Measurements from ENCODE around the gene SAMD5.
A peak's percentile ranks its signal among the peaks of the same experiment; 100 is the strongest.

The SAMD5 gene

GRCh38 chr6:147567141-147567805, 58.8 kb downstream of the SAMD5 start:
- no peak for DNase-seq (ENCODE audit: low spot score)

GRCh38 chr6:147569788-147570187, 61.3 kb downstream of the SAMD5 start:
- no peak for DNase-seq (ENCODE audit: low spot score)

- no peak for DNase-seq (ENCODE audit: low spot score)
Measured at GRCh38 chr6:147570681-147571080, 62.2 kb downstream of the SAMD5 start.

- DNase-seq (ENCODE audit: low spot score): no peak
Measured at GRCh38 chr6:147577488-147577887, 69.0 kb downstream of the SAMD5 start.

- DNase-seq (ENCODE audit: low spot score): no peak
Measured at GRCh38 chr6:147578159-147578558, 69.7 kb downstream of the SAMD5 start.

- DNase-seq (ENCODE audit: low spot score): no peak
Measured at GRCh38 chr6:147578883-147579282, 70.4 kb downstream of the SAMD5 start.

- DNase-seq (ENCODE audit: low spot score): no peak
Measured at GRCh38 chr6:147579667-147580066, 71.2 kb downstream of the SAMD5 start.

GRCh38 chr6:147582991-147583390, 74.5 kb downstream of the SAMD5 start:
- no peak for DNase-seq (ENCODE audit: low spot score)

- DNase-seq (ENCODE audit: low spot score): no peak
Measured at GRCh38 chr6:147585256-147585655, 76.8 kb downstream of the SAMD5 start.

- peak; percentile 47 for DNase-seq (ENCODE audit: low spot score)
Measured at GRCh38 chr6:147586044-147586443, 77.6 kb downstream of the SAMD5 start.

GRCh38 chr6:147587907-147588306, 79.4 kb downstream of the SAMD5 start:
- DNase-seq (ENCODE audit: low spot score): no peak

- DNase-seq (ENCODE audit: low spot score): no peak
Measured at GRCh38 chr6:147588469-147588868, 80.0 kb downstream of the SAMD5 start.

GRCh38 chr6:147589739-147590250, 81.3 kb downstream of the SAMD5 start:
- no peak for DNase-seq (ENCODE audit: low spot score)

GRCh38 chr6:147595961-147596360, 87.5 kb downstream of the SAMD5 start:
- no peak for DNase-seq (ENCODE audit: low spot score)

- no peak for DNase-seq (ENCODE audit: low spot score)
Measured at GRCh38 chr6:147603392-147604081, 95.0 kb downstream of the SAMD5 start.

GRCh38 chr6:147604373-147604772, 95.9 kb downstream of the SAMD5 start:
- DNase-seq (ENCODE audit: low spot score): no peak

GRCh38 chr6:147611992-147612391, 103.5 kb downstream of the SAMD5 start:
- no peak for DNase-seq (ENCODE audit: low spot score)

- no peak for DNase-seq (ENCODE audit: low spot score)
Measured at GRCh38 chr6:147614501-147614900, 106.0 kb downstream of the SAMD5 start.

GRCh38 chr6:147615659-147616456, 107.4 kb downstream of the SAMD5 start:
- no peak for DNase-seq (ENCODE audit: low spot score)

- DNase-seq (ENCODE audit: low spot score): no peak
Measured at GRCh38 chr6:147617366-147617765, 108.9 kb downstream of the SAMD5 start.

- DNase-seq (ENCODE audit: low spot score): no peak
Measured at GRCh38 chr6:147618457-147618856, 110.0 kb downstream of the SAMD5 start.

GRCh38 chr6:147618927-147619326, 110.4 kb downstream of the SAMD5 start:
- no peak for DNase-seq (ENCODE audit: low spot score)
